Mesendoderm (in vitro differentiated cells): ENCODE data around the gene NELFCD.

Experiments used
- DNase-seq: peaks from one replicate; pipeline ENCODE4 v3.0.0; 2013
- H2AK5ac ChIP-seq: 2 replicates; pipeline ENCODE4 v1.6.1; 2013; ENCODE audit warnings: low read length, inconsistent platforms
- H2BK120ac ChIP-seq: 2 replicates; pipeline ENCODE4 v1.6.1; 2013; ENCODE audit warnings: low read depth, mild to moderate bottlenecking, low read length, moderate library complexity, mixed read lengths
- H2BK15ac ChIP-seq: replicated peaks from 2 replicates; pipeline ENCODE4 v1.6.1; 2013; ENCODE audit warnings: low read depth, mild to moderate bottlenecking, moderate library complexity
- H2BK5ac ChIP-seq: 2 replicates; pipeline ENCODE4 v1.6.1; 2013; ENCODE audit warnings: low read length, inconsistent platforms
- H3K18ac ChIP-seq: 2 replicates; pipeline ENCODE4 v1.6.1; 2013; ENCODE audit warnings: mild to moderate bottlenecking, low read length, mixed read lengths
- H3K23ac ChIP-seq: one replicate; pipeline ENCODE4 v1.6.1; 2013; ENCODE audit warnings: low read length
- H3K27ac ChIP-seq: 2 replicates; pipeline ENCODE4 v1.5.1; 2013; ENCODE audit warnings: low read depth, mild to moderate bottlenecking, inconsistent platforms, low read length, moderate library complexity
- H3K27me3 ChIP-seq: 2 replicates; pipeline ENCODE4 v1.6.1; 2013; ENCODE audit warnings: low read length, control low read depth, mild to moderate bottlenecking, inconsistent platforms; ENCODE audit not compliant: insufficient read depth, poor library complexity
- H3K36me3 ChIP-seq: 2 replicates; pipeline ENCODE4 v1.6.1; 2013; ENCODE audit warnings: low read length, inconsistent platforms; ENCODE audit not compliant: control insufficient read depth, insufficient read depth
- H3K4ac ChIP-seq: one replicate; pipeline ENCODE4 v1.6.1; 2013; ENCODE audit warnings: low read depth, mild to moderate bottlenecking, low read length, moderate library complexity
- H3K4me1 ChIP-seq: 2 replicates; pipeline ENCODE4 v1.6.1; 2013; ENCODE audit warnings: low read depth, low read length, inconsistent platforms; ENCODE audit not compliant: control insufficient read depth
- H3K4me2 ChIP-seq: 2 replicates; pipeline ENCODE4 v1.6.1; 2013; ENCODE audit warnings: low read length
- H3K4me3 ChIP-seq: 2 replicates; pipeline ENCODE4 v1.5.1; 2013; ENCODE audit warnings: mild to moderate bottlenecking, low read length
- H3K56ac ChIP-seq: one replicate; pipeline ENCODE4 v1.6.1; 2013; ENCODE audit warnings: low read length
- H3K79me1 ChIP-seq: 2 replicates; pipeline ENCODE4 v1.6.1; 2013; ENCODE audit warnings: low read length, inconsistent platforms
- H3K79me2 ChIP-seq: 2 replicates; pipeline ENCODE4 v1.6.1; 2013; ENCODE audit warnings: mild to moderate bottlenecking, low read length; ENCODE audit not compliant: control insufficient read depth, insufficient read depth
- H3K9ac ChIP-seq: 2 replicates; pipeline ENCODE4 v1.6.1; 2013; ENCODE audit warnings: low read length, inconsistent platforms
- H4K5ac ChIP-seq: one replicate; pipeline ENCODE4 v1.6.1; 2013; ENCODE audit warnings: low read length
- H4K8ac ChIP-seq: one replicate; pipeline ENCODE4 v1.6.1; 2013; ENCODE audit warnings: low read depth, mild to moderate bottlenecking, control low read depth, low read length, moderate library complexity
- WGBS: extraction: QIAGEN DNeasy Blood & Tissue Kit; methylation state at CpG from one replicate; pipeline ENCODE4 v1.1.7; 2013; ENCODE audit warnings: low lambda C conversion rate, missing lambda C conversion rate; ENCODE audit not compliant: insufficient coverage; ENCODE audit errors: extremely low coverage; 5-methylcytosine and 5-hydroxymethylcytosine counted together

The NELFCD gene

GRCh38 chr20:59014680-59015389 is 33.8 kb downstream of the NELFCD start:
- Histone ChIP-seq H3K4ac (no peak overlapping the region), H4K5ac (no peak overlapping the region), H3K79me2 (no peaks in the 10 kb centered on the region), H2BK15ac (no peak overlapping the region), H3K23ac (no peak overlapping the region), H3K9ac (no peak overlapping the region), H4K8ac (no peak overlapping the region), H3K56ac (no peak overlapping the region), H2AK5ac (no peak overlapping the region), H3K36me3 (no peaks in the 10 kb centered on the region), H3K4me3 (no peak overlapping the region), H3K79me1 (no peaks in the 10 kb centered on the region), H3K18ac (no peak overlapping the region), H3K4me1 (peaks cover 3% of the 10 kb centered on the region), H2BK120ac (no peak overlapping the region), H3K27ac (no peak overlapping the region), H2BK5ac (no peak overlapping the region), H3K4me2 (no peak overlapping the region), H3K27me3 (no peaks in the 10 kb centered on the region)
- DNase-seq = no peak
- no CpG with 5 or more reads among the region's 17 CpGs for WGBS

- Histone ChIP-seq H3K56ac (no peak overlapping the region), H3K79me2 (no peaks in the 10 kb centered on the region), H3K79me1 (no peaks in the 10 kb centered on the region), H3K4me2 (no peak overlapping the region), H2BK120ac (no peak overlapping the region), H2BK15ac (no peak overlapping the region), H3K27ac (no peak overlapping the region), H3K9ac (no peak overlapping the region), H4K8ac (no peak overlapping the region), H3K4ac (no peak overlapping the region), H3K4me1 (peaks cover 3% of the 10 kb centered on the region), H4K5ac (no peak overlapping the region), H3K18ac (no peak overlapping the region), H2BK5ac (no peak overlapping the region), H3K36me3 (no peaks in the 10 kb centered on the region), H3K23ac (no peak overlapping the region), H2AK5ac (no peak overlapping the region), H3K4me3 (no peak overlapping the region), H3K27me3 (no peaks in the 10 kb centered on the region)
- no peak for DNase-seq
- no CpG with 5 or more reads among the region's 16 CpGs for WGBS
These were observed 34.4 kb downstream of the NELFCD start for GRCh38 chr20:59015411-59015810.

GRCh38 chr20:59015812-59016711 is 35.0 kb downstream of the NELFCD start:
- H2AK5ac ChIP-seq = no peak overlapping the region
- H3K9ac ChIP-seq = no peak overlapping the region
- DNase-seq = no peak
- no peak overlapping the region for H2BK120ac ChIP-seq
- no peak overlapping the region for H3K23ac ChIP-seq
- no peak overlapping the region for H3K4ac ChIP-seq
- no peaks in the 10 kb centered on the region for H3K79me2 ChIP-seq
- H3K4me2 ChIP-seq = no peak overlapping the region
- WGBS = no CpG with 5 or more reads among the region's 16 CpGs
- no peak overlapping the region for H3K4me3 ChIP-seq
- no peak overlapping the region for H3K27ac ChIP-seq
- no peak overlapping the region for H4K8ac ChIP-seq
- H3K18ac ChIP-seq = no peak overlapping the region
- H2BK15ac ChIP-seq = no peak overlapping the region
- H4K5ac ChIP-seq = no peak overlapping the region
- peaks cover 2% of the 10 kb centered on the region for H3K4me1 ChIP-seq
- H3K56ac ChIP-seq = no peak overlapping the region
- no peaks in the 10 kb centered on the region for H3K79me1 ChIP-seq
- no peak overlapping the region for H2BK5ac ChIP-seq
- H3K36me3 ChIP-seq = no peaks in the 10 kb centered on the region
- H3K27me3 ChIP-seq = no peaks in the 10 kb centered on the region

- Histone ChIP-seq H3K4me1 (no peaks in the 10 kb centered on the region), H3K27me3 (no peaks in the 10 kb centered on the region), H3K23ac (no peak overlapping the region), H3K4ac (no peak overlapping the region), H3K18ac (no peak overlapping the region), H4K8ac (no peak overlapping the region), H2BK5ac (no peak overlapping the region), H3K27ac (no peak overlapping the region), H3K9ac (no peak overlapping the region), H3K4me3 (no peak overlapping the region), H3K56ac (no peak overlapping the region), H4K5ac (no peak overlapping the region), H2BK15ac (no peak overlapping the region), H3K79me1 (no peaks in the 10 kb centered on the region), H3K36me3 (no peaks in the 10 kb centered on the region), H2AK5ac (no peak overlapping the region), H3K79me2 (no peaks in the 10 kb centered on the region), H3K4me2 (no peak overlapping the region), H2BK120ac (no peak overlapping the region)
- no peak for DNase-seq
- no CpG with 5 or more reads among the region's 4 CpGs for WGBS
These were observed 35.9 kb downstream of the NELFCD start for GRCh38 chr20:59016795-59017492.

GRCh38 chr20:59017493-59018231 is 36.6 kb downstream of the NELFCD start:
- DNase-seq = no peak
- H3K27me3 ChIP-seq = no peaks in the 10 kb centered on the region
- no peaks in the 10 kb centered on the region for H3K79me2 ChIP-seq
- no peak overlapping the region for H2BK5ac ChIP-seq
- no peaks in the 10 kb centered on the region for H3K36me3 ChIP-seq
- no CpG with 5 or more reads among the region's 16 CpGs for WGBS
- H3K23ac ChIP-seq = no peak overlapping the region
- H4K8ac ChIP-seq = no peak overlapping the region
- H3K79me1 ChIP-seq = no peaks in the 10 kb centered on the region
- H3K56ac ChIP-seq = no peak overlapping the region
- no peak overlapping the region for H2BK120ac ChIP-seq
- no peak overlapping the region for H3K4me2 ChIP-seq
- no peak overlapping the region for H3K18ac ChIP-seq
- no peaks in the 10 kb centered on the region for H3K4me1 ChIP-seq
- no peak overlapping the region for H3K4me3 ChIP-seq
- no peak overlapping the region for H3K9ac ChIP-seq
- H2AK5ac ChIP-seq = no peak overlapping the region
- no peak overlapping the region for H3K4ac ChIP-seq
- no peak overlapping the region for H3K27ac ChIP-seq
- no peak overlapping the region for H2BK15ac ChIP-seq
- no peak overlapping the region for H4K5ac ChIP-seq
